UCSD-AML1 (cell line): ENCODE measurements around the gene CRB1.
A peak's percentile ranks its signal among the peaks of the same experiment; 100 is the strongest.

Experiments used
- DNase-seq: peaks from one replicate; lab custom pipeline; 2025; ENCODE audit not compliant: unreplicated experiment; lab: John Stamatoyannopoulos, UW

CRB1 gene

DNA sequence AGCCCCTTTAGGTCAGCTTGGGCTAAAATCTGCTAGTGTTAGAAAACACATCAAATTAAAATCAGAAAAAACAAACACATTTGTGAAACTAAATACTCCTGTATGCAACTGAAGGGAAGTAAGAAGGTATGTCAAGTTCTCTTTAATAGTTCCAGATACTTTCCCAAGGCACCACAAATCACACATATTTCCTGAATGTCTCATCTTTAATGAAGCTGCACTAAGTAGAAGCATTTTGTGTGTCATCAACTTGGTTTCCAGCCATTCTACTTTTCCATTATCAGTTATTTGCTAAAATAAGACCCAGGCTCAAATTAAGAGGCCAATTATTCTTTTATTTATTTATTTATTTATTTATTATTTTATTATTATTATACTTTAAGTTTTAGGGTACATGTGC is 34.7 kb downstream of the CRB1 start:
- no peak for DNase-seq

DNA sequence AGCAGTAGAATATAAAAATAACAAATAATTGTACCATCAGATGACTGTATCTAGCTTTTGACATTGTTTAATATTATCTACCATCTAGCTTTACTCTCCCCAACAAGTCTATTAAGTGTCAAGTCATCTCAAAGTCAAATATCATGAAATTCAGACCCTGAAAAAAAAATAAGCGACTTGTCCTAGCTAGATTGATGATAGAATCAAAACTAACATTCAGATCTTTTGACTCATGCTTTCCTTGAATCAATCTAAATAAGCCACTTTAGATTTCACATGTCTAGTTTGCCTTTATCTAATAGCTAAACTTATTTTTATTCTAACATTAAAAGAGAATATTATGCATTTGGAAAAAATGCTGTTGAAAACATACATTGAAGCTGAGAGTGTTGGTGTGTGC is 35.4 kb downstream of the CRB1 start:
- no peak for DNase-seq

DNA sequence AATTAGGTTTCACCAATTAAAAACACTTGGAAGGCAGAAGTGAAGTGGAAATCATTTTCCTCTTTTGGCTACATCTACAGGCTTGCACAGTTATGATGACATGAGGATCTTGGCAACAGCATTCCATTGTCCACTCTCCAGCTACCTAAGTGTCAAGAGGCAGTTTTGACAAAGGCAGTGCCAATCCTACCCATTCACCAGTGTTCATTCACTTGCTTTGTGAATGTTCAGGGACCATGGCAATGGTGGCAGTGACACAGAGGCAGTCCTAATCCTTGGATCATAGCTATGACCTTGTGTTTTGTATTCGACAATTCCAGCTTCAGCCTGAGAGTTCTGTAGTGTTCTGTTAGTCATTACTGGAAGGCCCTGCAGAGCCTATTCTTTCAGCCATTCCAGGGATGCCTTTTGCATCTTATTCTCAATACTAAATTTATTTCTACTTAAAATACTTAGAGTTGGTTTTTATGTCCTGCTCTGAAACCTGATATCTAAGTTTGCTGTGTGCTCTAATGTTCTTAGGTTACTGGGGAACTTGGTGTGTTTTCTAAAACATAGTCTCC is 36.7 kb downstream of the CRB1 start:
- DNase-seq, result peak; percentile 2

DNA sequence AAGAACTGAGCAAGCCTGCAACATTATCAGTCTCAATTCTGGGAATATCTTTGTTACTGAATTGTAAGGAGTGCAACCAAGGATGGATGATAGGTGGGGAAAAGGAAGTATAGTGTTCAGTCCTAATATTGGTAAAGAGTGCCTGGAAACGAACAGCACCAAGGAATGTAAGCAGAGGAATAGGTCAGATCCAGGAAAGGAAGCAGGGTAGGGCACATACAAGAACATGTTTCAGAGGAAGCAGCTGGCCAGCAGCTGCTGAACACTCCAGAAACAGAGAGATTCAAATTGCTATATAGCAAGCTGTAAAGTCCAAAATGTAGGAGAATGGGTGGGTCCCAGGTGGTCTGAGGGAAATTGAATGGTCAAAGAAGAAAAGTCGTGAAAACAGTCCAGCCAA is 37.9 kb downstream of the CRB1 start:
- DNase-seq, result no peak

DNA sequence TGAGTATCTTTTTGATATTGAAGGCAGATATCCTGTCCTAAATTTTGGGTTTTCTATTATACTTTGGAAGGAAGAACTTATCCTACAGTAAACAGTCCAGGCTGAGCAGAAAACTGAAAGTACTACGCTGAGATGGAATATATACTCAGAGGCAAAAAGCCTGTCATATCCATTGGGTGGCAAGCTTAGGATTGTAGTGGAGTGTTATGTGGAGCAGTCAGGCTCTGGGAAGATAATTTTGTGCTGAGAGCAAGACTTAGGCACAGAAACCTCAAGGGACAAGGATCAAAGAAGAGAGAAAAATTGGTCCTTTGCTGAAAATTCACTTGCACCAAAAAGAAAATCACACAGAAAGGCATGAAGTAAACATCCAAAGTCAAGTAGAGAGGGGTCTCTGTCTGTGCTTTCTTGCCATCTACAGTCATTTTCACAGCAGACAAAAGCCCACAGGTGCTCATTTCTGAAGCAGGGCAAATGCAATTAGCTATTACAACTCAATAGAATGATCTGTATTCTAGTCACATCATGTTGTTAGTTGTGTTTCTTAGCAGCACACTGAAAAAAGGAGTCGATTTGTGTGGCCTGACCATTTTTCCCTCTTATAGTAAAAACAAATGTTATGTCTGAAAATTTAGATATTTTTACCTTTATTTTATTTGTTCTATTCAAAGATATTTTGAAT is 38.5 kb downstream of the CRB1 start:
- no peak for DNase-seq

DNA sequence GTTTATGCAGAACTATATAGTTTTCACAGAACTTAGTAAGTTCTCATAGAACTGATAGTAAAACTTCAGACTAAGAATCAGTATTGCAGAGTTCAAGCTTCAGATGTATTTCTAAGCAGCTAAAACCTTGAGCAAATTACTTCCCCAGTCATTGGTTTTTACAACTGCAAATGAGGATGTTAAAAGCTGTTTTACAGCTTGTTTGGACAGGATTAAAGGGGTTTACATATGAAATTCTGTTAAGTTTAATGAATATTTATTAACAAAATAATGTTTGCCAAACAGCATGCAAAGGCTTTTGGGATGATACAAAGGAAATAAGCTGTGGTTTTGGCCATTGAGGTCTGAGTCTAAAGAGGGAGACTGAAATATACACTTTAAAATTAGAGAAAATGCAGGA is 39.1 kb downstream of the CRB1 start:
- DNase-seq, result no peak

DNA sequence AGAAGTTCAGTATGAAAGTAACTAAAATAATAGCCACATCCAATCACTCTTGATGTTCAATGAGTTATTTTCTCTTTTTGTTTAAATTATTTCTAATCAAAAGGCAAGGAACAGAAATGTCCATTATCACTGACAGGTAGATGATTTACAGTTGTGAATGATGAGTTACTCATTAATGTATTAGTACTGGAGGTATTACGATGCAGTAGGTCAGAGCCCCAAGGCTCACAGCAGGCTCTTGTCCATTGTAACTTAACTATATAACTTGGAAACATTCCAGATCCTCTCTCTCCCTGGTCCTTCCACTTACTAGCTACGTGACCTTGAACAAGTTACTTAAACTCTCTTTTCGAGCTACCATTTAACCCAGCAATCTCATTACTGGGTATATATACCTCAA is 39.5 kb downstream of the CRB1 start:
- no peak for DNase-seq

DNA sequence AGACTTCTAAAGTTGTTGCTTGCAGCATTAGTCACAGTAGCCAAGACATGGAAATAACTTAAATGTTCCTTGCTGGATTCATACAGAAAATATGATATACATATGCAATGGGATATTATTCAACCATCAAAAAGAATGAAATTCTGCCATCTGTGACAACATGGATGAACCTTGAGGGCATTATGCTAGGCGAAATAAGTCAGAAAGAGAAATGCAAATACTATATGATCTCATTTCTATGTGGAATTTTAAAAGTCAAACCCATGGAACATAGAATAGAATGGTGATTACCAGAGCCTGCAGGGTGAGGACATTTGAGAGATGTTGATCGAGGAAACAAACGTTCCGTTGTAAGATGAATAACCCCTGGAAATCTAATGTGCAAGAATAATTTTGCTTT is 43.0 kb downstream of the CRB1 start:
- DNase-seq, result no peak

DNA sequence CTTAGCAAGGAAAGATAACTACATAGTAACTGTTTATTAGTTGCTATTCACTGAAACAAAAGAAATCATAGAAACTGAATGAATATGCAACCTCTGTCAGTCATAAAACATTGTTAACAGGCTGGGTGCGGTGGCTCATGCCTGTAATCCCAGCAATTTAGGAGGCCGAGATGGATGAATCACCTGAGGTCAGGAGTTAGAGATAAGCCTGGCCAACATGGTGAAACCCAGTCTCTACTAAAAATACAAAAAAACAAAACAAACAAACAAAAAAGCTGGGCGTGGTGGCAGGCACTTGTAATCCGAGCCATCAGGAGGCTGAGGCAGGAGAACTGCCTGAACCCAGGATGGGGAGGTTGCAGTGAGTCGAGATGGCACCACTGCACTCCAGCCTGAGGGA is 44.1 kb downstream of the CRB1 start:
- DNase-seq, result no peak

DNA sequence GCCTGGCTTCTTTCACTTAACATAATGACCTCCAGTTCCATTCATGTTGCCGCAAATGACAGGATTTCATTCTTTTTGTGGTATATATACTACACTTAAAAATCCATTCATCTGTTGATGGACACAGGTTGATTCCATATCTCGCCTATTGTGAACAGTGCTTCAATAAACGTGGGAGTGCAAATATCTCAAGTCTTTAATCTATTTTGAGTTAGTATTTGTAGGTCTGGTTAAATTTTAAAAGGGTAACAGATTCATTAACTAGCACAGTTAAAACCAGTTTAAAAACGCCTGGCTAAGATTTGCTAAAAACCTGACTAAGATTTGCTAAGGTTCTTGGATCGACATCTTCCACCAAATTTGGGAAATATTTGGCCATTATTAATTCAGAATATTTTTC is 45.7 kb downstream of the CRB1 start:
- no peak for DNase-seq

DNA sequence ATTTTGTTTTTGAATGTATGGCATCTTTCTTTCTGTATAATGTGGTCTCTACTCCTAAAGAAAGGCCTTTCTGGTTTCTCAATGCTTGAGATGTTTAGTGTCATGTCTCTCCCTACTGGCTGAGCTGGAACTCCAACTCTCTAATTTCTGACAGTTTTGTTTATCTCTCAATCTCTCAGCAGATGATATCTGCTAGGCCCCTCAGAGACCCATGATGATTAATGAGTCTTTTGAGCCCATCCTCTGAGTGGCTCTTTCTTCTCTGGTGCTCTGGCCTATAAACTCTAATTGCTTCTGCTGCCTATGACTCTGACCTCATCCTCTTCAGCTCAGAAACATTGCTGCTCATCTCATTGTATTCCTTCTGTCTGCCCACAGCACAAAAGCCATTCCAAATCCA is 46.6 kb downstream of the CRB1 start:
- DNase-seq, result no peak

DNA sequence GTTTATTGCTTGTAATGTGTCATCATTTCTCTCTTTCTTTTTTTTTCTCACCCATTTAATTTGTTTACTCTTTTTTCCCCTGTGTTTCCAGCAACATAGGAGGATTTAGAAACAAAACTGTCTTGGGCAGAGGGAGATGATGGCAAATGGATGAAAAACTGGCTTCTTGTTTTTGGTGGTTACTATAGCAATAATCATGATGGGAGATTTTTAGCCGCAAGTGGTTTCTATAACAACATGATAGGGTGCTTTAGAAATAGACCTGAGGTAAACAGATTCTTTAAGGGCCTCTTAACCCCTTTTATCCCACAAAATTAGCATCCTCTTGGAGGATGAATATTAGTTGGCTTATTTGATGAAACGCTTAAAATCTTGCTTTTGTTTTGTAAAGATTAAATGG is 51.6 kb downstream of the CRB1 start:
- DNase-seq, result no peak

DNA sequence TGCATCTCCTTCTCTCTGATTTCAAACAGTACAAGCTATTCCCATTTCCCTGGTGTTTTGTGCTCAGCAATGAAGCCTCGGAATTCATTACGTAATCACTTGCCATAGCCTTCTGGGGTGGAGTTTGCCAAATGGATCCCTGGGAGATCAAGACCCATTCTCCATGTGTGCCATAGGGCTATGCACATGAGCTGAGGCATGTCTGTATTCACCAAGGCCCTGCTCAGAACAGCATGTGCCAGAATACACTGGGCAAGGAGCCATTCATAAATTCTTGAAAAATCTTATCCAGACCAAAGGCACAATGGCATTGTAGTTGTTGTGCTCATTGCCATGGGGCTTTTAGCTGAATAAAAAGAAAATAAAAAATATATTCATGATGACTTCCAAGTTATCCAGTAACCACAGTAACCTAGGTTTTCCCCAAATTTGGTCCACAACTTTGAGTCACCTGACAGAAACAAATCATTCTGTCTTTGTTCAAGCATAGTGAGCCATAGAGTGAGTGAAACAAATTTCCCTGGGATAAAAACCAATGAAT is 53.0 kb downstream of the CRB1 start:
- DNase-seq, result peak; percentile 1

DNA sequence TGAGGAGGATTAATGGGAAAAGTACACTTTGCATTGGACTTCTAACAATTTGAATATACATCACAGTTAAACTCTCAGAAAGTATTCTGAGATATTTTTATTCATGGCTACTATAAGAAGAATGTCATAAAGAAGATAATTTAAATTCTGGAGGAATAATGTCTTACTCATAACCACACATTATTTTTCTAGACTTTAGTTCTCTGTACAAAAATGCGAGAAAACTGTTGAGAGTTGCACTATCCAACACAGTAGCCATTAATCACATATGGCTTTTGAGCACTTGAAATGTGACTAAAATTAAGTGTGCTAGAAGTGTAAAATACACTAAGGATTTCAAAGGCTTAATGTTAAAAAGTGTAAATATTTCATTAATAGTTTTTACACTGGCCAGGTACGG is 53.8 kb downstream of the CRB1 start:
- DNase-seq, result no peak

DNA sequence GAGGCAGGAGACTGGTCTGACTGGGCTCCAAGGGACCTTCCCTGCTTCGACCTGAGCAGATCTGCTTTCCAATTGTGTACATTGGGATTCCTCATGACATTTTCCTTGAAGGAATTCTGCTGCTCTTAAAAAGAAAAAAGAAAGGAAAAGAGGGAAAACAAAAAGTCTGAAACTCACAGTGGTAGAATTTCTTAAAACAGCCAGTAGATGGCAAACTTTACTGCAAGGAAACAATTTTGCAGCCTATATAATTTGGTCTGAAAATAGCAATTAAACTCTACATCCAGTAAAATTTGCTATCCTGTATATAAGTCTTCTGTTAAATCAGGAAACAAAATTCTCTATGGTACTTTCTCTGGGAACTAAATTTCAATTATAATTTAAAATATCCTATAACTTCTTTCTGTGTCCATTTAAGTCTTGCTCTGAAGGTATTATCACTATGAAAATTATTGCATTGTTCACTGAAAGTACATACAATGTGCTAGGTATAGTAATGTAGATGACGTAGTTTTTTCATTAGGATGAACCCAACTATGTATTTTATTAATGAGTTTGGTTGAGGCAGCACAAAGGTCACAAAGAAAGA is 59.8 kb downstream of the CRB1 start:
- DNase-seq, result no peak

DNA sequence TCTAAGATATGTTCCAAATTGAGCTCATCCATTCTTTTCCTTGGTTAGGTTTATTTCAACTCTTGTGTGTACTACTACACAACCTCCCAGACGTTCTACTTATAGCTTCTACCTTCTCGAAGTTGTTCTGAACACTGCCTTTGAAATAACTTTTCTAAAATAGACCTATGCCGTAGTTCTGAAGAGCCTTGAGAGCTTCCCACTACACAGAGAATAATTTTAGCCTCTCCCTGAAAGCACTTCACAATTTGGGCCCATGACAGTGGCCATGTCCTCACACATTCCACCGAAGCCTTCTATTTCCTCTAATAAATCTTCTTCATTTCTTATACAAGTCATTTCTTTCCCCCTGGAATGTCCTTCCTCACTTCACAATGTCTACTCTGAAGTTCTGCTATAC is 62.2 kb downstream of the CRB1 start:
- no peak for DNase-seq

DNA sequence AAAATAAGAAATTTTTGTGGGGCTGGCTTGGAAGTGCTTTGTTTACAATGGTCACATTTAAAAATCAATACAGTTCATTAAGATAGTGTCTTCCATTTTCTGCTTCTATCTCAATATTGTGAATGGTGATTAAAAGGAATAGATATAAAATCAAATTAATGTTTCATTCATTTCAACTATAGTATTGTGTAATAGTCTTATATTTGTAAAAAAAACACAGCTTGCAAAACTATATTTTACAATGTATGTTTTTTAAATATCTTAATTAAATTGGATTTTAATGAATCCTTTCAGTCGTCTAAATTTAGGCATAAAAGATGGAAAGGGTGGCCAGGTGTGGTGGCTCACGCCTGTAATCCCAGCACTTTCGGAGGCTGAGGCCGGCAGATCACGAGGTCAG is 63.5 kb downstream of the CRB1 start:
- DNase-seq, result no peak

DNA sequence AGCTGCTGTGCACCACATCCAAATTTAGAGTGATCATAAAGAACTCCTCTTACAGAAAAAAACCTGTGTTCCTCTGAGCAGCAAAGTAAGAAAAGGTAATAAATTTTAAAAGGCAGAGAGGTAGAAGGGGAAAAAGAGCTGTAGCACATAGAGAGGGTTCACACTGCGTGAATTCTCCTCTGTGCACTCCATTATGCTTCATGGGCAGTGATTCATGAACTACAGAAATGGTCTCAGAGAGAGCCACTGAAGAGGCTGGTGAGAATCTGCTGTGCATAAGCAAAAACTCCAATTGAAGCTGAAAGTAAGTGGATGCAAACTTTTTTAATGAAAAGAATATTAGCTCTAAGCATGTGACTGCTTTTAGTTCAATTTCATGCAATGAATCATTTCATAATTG is 65.0 kb downstream of the CRB1 start:
- DNase-seq, result no peak

DNA sequence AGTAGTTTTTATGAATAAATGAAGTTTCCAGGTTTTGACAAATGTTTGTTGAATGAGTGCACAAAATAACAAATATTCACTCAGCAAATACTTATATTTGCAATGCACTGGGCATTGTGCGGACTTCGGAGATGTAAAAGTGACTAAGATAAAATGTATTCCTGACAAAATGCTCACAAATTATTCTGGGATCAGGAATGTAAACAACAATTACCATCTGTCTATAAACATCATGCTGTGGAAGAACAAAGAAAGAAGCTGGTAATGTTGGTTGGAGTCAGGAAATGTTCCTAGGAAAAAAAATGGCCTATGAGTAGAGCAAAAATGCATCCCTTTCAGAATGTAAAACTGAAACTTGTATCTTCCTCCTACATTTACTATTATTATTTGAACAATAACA is 68.5 kb downstream of the CRB1 start:
- no peak for DNase-seq

DNA sequence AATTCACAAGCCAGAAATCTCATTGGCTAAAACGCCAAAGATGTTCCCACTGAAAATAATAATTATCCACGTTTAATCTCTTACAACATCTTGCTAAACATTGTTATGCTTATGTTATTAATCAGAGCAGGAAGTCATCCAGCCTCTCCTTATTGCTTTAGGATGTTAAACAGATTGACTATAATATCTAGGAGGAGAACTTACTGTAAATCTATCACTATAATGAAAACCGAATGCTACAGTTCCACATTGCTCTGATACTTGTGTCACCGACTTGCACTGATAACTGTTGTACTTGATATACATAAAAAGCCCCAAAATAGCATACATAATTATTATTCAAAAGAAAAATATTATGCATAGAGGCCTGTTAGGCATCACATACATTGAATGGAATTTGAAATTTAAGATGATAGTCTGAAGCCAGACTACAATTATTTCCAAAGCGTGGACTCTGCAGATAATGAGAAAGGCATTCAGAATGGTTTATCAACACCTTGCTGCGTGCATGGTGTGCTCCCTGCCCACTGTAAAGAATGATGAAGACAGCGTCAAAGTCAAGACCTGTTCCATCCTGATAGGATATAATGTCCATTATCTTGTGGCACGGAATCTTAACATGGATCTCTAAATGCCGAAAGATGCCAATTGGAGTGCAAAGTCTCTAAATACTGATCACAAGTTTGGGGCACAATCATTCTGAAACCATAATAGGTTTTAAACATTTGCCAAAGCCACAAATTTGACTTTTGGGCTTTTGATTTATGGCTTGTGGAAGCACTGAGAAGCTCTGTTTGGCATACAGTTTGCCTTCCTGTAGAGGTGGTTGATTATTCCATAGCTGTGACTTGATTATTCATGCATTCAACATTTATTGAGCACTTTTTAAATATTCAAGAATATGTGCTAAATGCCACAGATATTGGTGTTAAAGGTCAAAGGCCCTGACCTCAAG is 71.3 kb downstream of the CRB1 start:
- DNase-seq, result no peak

DNA sequence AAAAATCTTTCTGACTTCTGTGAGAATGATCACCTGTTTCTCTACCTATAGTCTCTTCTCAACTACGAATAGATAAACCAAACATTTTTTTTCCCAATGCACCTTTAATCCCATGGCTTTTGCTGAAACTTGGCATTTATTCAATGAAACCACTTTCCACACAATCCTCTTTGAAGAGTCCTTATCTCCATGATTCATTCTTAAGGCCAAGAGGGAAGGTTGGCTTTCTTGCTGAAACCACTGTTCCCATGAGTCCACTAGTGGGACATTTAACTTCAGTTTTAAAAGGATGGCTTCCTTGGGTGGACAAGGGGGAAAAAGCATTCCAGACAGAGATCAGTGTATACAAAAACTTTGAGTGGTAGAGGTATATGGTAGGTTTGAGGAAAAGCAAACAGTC is 73.6 kb downstream of the CRB1 start:
- no peak for DNase-seq
